ENCODE measurements around the gene PTPRO.

The PTPRO gene

GRCh38 chr12:15534874-15535273, 212.6 kb downstream of the PTPRO start:
- H3F3A ChIP-seq (ENCODE audit: control insufficient read depth, insufficient read depth): no peaks in the 10 kb centered on the region
- H3K36me3 ChIP-seq (ENCODE audit: control insufficient read depth, low read length): no peaks in the 10 kb centered on the region
- no peaks in the 10 kb centered on the region for H3K79me2 ChIP-seq (ENCODE audit: control insufficient read depth, low read length)
- H3K9me3 ChIP-seq (ENCODE audit: control insufficient read depth, insufficient read depth, low read length): no peaks in the 10 kb centered on the region
- H3K27me3 ChIP-seq (ENCODE audit: control insufficient read depth, low read length): no peaks in the 10 kb centered on the region
- no peak overlapping the region for H3K27ac ChIP-seq (ENCODE audit: low read depth, low read length)
- H3K4me3 ChIP-seq (ENCODE audit: low read length): no peak overlapping the region
- H3K9me2 ChIP-seq (replicated peaks; ENCODE audit: control insufficient read depth, low read length): no peaks in the 10 kb centered on the region
- no peaks in the 10 kb centered on the region for H4K20me1 ChIP-seq (ENCODE audit: control insufficient read depth, insufficient read depth, low read depth, low read length)
- no peak overlapping the region for H3K4me2 ChIP-seq (ENCODE audit: low read length)
- TF ChIP-seq EZH2phosphoT487 (IDR thresholded peaks at IDR 0.05; ENCODE audit: borderline replicate concordance, low read length): no peak
- no peak for TF ChIP-seq CTCF (IDR thresholded peaks at IDR 0.05; ENCODE audit: low read depth, low read length, poor library complexity, severe bottlenecking)
- peaks cover 5% of the 10 kb centered on the region for H3K4me1 ChIP-seq (ENCODE audit: control insufficient read depth, low read length)

- H3K4me3 ChIP-seq (ENCODE audit: low read length): no peak overlapping the region
- H3F3A ChIP-seq (ENCODE audit: control insufficient read depth, insufficient read depth): no peaks in the 10 kb centered on the region
- H3K4me2 ChIP-seq (ENCODE audit: low read length): no peak overlapping the region
- H3K4me1 ChIP-seq (ENCODE audit: control insufficient read depth, low read length): peaks cover 5% of the 10 kb centered on the region
- H3K36me3 ChIP-seq (ENCODE audit: control insufficient read depth, low read length): no peaks in the 10 kb centered on the region
- H3K27ac ChIP-seq (ENCODE audit: low read depth, low read length): no peak overlapping the region
- H3K27me3 ChIP-seq (ENCODE audit: control insufficient read depth, low read length): no peaks in the 10 kb centered on the region
- H3K79me2 ChIP-seq (ENCODE audit: control insufficient read depth, low read length): no peaks in the 10 kb centered on the region
- no peak for TF ChIP-seq EZH2phosphoT487 (IDR thresholded peaks at IDR 0.05; ENCODE audit: borderline replicate concordance, low read length)
- TF ChIP-seq CTCF (IDR thresholded peaks at IDR 0.05; ENCODE audit: low read depth, low read length, poor library complexity, severe bottlenecking): no peak
- H3K9me3 ChIP-seq (ENCODE audit: control insufficient read depth, insufficient read depth, low read length): no peaks in the 10 kb centered on the region
- no peaks in the 10 kb centered on the region for H3K9me2 ChIP-seq (replicated peaks; ENCODE audit: control insufficient read depth, low read length)
- H4K20me1 ChIP-seq (ENCODE audit: control insufficient read depth, insufficient read depth, low read depth, low read length): no peaks in the 10 kb centered on the region
These were observed 213.1 kb downstream of the PTPRO start for GRCh38 chr12:15535352-15535781.

GRCh38 chr12:15536446-15536845, 214.1 kb downstream of the PTPRO start:
- no peaks in the 10 kb centered on the region for H3K9me3 ChIP-seq (ENCODE audit: control insufficient read depth, insufficient read depth, low read length)
- TF ChIP-seq EZH2phosphoT487 (IDR thresholded peaks at IDR 0.05; ENCODE audit: borderline replicate concordance, low read length): no peak
- TF ChIP-seq CTCF (IDR thresholded peaks at IDR 0.05; ENCODE audit: low read depth, low read length, poor library complexity, severe bottlenecking): no peak
- H3K4me3 ChIP-seq (ENCODE audit: low read length): no peak overlapping the region
- H4K20me1 ChIP-seq (ENCODE audit: control insufficient read depth, insufficient read depth, low read depth, low read length): no peaks in the 10 kb centered on the region
- no peak overlapping the region for H3K4me2 ChIP-seq (ENCODE audit: low read length)
- no peaks in the 10 kb centered on the region for H3K9me2 ChIP-seq (replicated peaks; ENCODE audit: control insufficient read depth, low read length)
- H3K79me2 ChIP-seq (ENCODE audit: control insufficient read depth, low read length): no peaks in the 10 kb centered on the region
- no peaks in the 10 kb centered on the region for H3K36me3 ChIP-seq (ENCODE audit: control insufficient read depth, low read length)
- H3K4me1 ChIP-seq (ENCODE audit: control insufficient read depth, low read length): peaks cover 5% of the 10 kb centered on the region
- no peaks in the 10 kb centered on the region for H3F3A ChIP-seq (ENCODE audit: control insufficient read depth, insufficient read depth)
- no peaks in the 10 kb centered on the region for H3K27me3 ChIP-seq (ENCODE audit: control insufficient read depth, low read length)
- no peak overlapping the region for H3K27ac ChIP-seq (ENCODE audit: low read depth, low read length)

GRCh38 chr12:15538881-15539280, 216.6 kb downstream of the PTPRO start:
- no peak overlapping the region for H3K27ac ChIP-seq (ENCODE audit: low read depth, low read length)
- no peaks in the 10 kb centered on the region for H3K9me2 ChIP-seq (replicated peaks; ENCODE audit: control insufficient read depth, low read length)
- H3K79me2 ChIP-seq (ENCODE audit: control insufficient read depth, low read length): no peaks in the 10 kb centered on the region
- no peaks in the 10 kb centered on the region for H4K20me1 ChIP-seq (ENCODE audit: control insufficient read depth, insufficient read depth, low read depth, low read length)
- H3K4me1 ChIP-seq (ENCODE audit: control insufficient read depth, low read length): no peaks in the 10 kb centered on the region
- no peaks in the 10 kb centered on the region for H3K36me3 ChIP-seq (ENCODE audit: control insufficient read depth, low read length)
- TF ChIP-seq EZH2phosphoT487 (IDR thresholded peaks at IDR 0.05; ENCODE audit: borderline replicate concordance, low read length): no peak
- TF ChIP-seq CTCF (IDR thresholded peaks at IDR 0.05; ENCODE audit: low read depth, low read length, poor library complexity, severe bottlenecking): no peak
- no peaks in the 10 kb centered on the region for H3F3A ChIP-seq (ENCODE audit: control insufficient read depth, insufficient read depth)
- H3K4me3 ChIP-seq (ENCODE audit: low read length): no peak overlapping the region
- H3K4me2 ChIP-seq (ENCODE audit: low read length): no peak overlapping the region
- no peaks in the 10 kb centered on the region for H3K27me3 ChIP-seq (ENCODE audit: control insufficient read depth, low read length)
- H3K9me3 ChIP-seq (ENCODE audit: control insufficient read depth, insufficient read depth, low read length): no peaks in the 10 kb centered on the region
